Thoracic aorta (tissue), 2 donors: ENCODE results near the gene EPC2. TPM values are rescaled to one million over a fixed set of nuclear protein-coding genes. Genes with fewer than 3 reads are reported as not detected.
"Not testable (repeated sequence)": the region's sequence is repeated elsewhere in the genome, so short reads cannot be mapped to it uniquely, and the experiment has no call there.

Experiments used
- ATAC-seq: fragments of 150-250 bp; one replicate; pipeline ENCODE4 v1.8.0; 2017; ENCODE audit warnings: low read depth; ENCODE audit not compliant: insufficient number of reproducible peaks, low FRiP score
- DNase-seq: peaks from one replicate; pipeline ENCODE4 v3.0.0-alpha.2; 2020; ENCODE audit warnings: low spot score
- H3K27ac ChIP-seq, 2 donors: fragments of 200-600 bp; sonication (generic); 1 replicate in 1 of 2; 2 replicates in 1 of 2; pipeline ENCODE4 v1.5.1; 2016; ENCODE audit warnings: mild to moderate bottlenecking in 2 of 2, moderate library complexity in 2 of 2
- H3K27me3 ChIP-seq: fragments of 200-600 bp; sonication (generic); replicated peaks from 2 replicates; pipeline ENCODE4 v1.6.0; 2016; ENCODE audit warnings: mild to moderate bottlenecking; ENCODE audit not compliant: insufficient read depth
- H3K36me3 ChIP-seq: fragments of 200-600 bp; sonication (generic); one replicate; pipeline ENCODE4 v1.5.1; 2016
- H3K4me1 ChIP-seq, 2 donors: fragments of 200-600 bp; sonication (generic); 1 replicate in 1 of 2; 2 replicates in 1 of 2; pipeline versions ENCODE4 v1.5.1 to v1.6.0; 2016; ENCODE audit warnings: low read depth in 2 of 2, mild to moderate bottlenecking in 1 of 2; ENCODE audit not compliant: control insufficient read depth in 1 of 2
- H3K4me3 ChIP-seq: fragments of 200-600 bp; sonication (generic); 2 replicates; pipeline ENCODE4 v1.5.1; 2016; ENCODE audit warnings: mild to moderate bottlenecking
- H3K9me3 ChIP-seq: fragments of 200-600 bp; sonication (generic); 2 replicates; pipeline ENCODE4 v1.5.1; 2016
- CTCF ChIP-seq: fragments of 200-600 bp; sonication (generic); IDR thresholded peaks from one replicate; pipeline ENCODE4 v1.5.1; 2019; ENCODE audit warnings: antibody characterized with exemption
- total RNA-seq, 2 donors: library from RNA; depleted of rRNA; stranded (reverse); fragments of >200 nt; gene quantifications; one replicate each; pipeline versions ENCODE4 v1.1.0 to v1.2.3, GENCODE V29; 2016

EPC2 gene
- total RNA-seq, 2 donors from 2014 or later, result 32.0 to 37.8 TPM

- H3K4me1 ChIP-seq, result peaks cover 29 to 44% of the 10 kb centered on the region in 2 donors
- no peak overlapping the region for H3K4me3 ChIP-seq
- DNase-seq, result no peak
- no peak for ATAC-seq
- H3K9me3 ChIP-seq, result no peaks in the 10 kb centered on the region
- no peaks in the 10 kb centered on the region for H3K36me3 ChIP-seq
- no peak for TF ChIP-seq CTCF
- no peak overlapping the region for H3K27ac ChIP-seq
- H3K27me3 ChIP-seq, result no peaks in the 10 kb centered on the region
Observed at GRCh38 chr2:148660999-148661398, 16.4 kb downstream of the EPC2 start.

- not testable (repeated sequence) for H3K27me3 ChIP-seq, H3K36me3 ChIP-seq, H3K4me3 ChIP-seq, ATAC-seq, DNase-seq, H3K27ac ChIP-seq, H3K9me3 ChIP-seq
- H3K4me1 ChIP-seq, result peaks cover 30 to 42% of the 10 kb centered on the region in 2 donors
Observed at GRCh38 chr2:148662332-148662731, 17.8 kb downstream of the EPC2 start.

GRCh38 chr2:148664229-148664628 is 19.7 kb downstream of the EPC2 start:
- no peaks in the 10 kb centered on the region for H3K9me3 ChIP-seq
- no peaks in the 10 kb centered on the region for H3K27me3 ChIP-seq
- no peaks in the 10 kb centered on the region for H3K36me3 ChIP-seq
- no peak for DNase-seq
- TF ChIP-seq CTCF, result no peak
- H3K27ac ChIP-seq, result no peak overlapping the region
- ATAC-seq, result no peak
- peaks cover 32 to 39% of the 10 kb centered on the region in 2 donors for H3K4me1 ChIP-seq
- H3K4me3 ChIP-seq, result no peak overlapping the region

- ATAC-seq (no peak), DNase-seq (no peak)
- Histone ChIP-seq H3K36me3 (no peaks in the 10 kb centered on the region), H3K9me3 (no peaks in the 10 kb centered on the region), H3K4me3 (no peak overlapping the region), H3K27me3 (no peaks in the 10 kb centered on the region), H3K27ac (no peak overlapping the region), H3K4me1 (peaks cover 28 to 36% of the 10 kb centered on the region in 2 donors)
- no peak for TF ChIP-seq CTCF
Observed at GRCh38 chr2:148666555-148666954, 22.0 kb downstream of the EPC2 start.

- DNase-seq, result no peak
- H3K4me3 ChIP-seq, result no peak overlapping the region
- H3K36me3 ChIP-seq, result no peaks in the 10 kb centered on the region
- no peaks in the 10 kb centered on the region for H3K27me3 ChIP-seq
- TF ChIP-seq CTCF, result no peak
- ATAC-seq, result no peak
- no peak overlapping the region for H3K27ac ChIP-seq
- peaks cover 28 to 39% of the 10 kb centered on the region in 2 donors for H3K4me1 ChIP-seq
- H3K9me3 ChIP-seq, result no peaks in the 10 kb centered on the region
Observed at GRCh38 chr2:148667113-148667836, 22.7 kb downstream of the EPC2 start.

GRCh38 chr2:148670773-148671172 is 26.2 kb downstream of the EPC2 start:
- Histone ChIP-seq H3K36me3 (no peaks in the 10 kb centered on the region), H3K9me3 (no peaks in the 10 kb centered on the region), H3K4me1 (peaks cover 46 to 55% of the 10 kb centered on the region in 2 donors), H3K27me3 (no peaks in the 10 kb centered on the region), H3K27ac (no peak overlapping the region), H3K4me3 (no peak overlapping the region)
- no peak for TF ChIP-seq CTCF
- ATAC-seq, result no peak
- no peak for DNase-seq
